Rectal smooth muscle tissue (tissue), 1 donor: Measurements from ENCODE around the gene CSF1.
A peak's percentile ranks its signal among the peaks of the same experiment; 100 is the strongest.

ENCODE experiments used
- H3K27ac ChIP-seq: one replicate; pipeline ENCODE4 v1.7.0; 2013; ENCODE audit warnings: low read depth, low read length, inconsistent platforms
- H3K27me3 ChIP-seq: one replicate; pipeline ENCODE4 v1.7.0; 2013; ENCODE audit warnings: low read length; ENCODE audit not compliant: control insufficient read depth, insufficient read depth
- H3K36me3 ChIP-seq: one replicate; pipeline ENCODE4 v1.7.0; 2013; ENCODE audit warnings: low read length; ENCODE audit not compliant: control insufficient read depth, insufficient read depth
- H3K4me1 ChIP-seq: one replicate; pipeline ENCODE4 v1.7.0; 2013; ENCODE audit warnings: low read length; ENCODE audit not compliant: control insufficient read depth, insufficient read depth
- H3K4me3 ChIP-seq: one replicate; pipeline ENCODE4 v1.7.0; 2013; ENCODE audit warnings: low read length
- H3K9ac ChIP-seq: one replicate; pipeline ENCODE4 v1.7.0; 2013; ENCODE audit warnings: low read length

Gene CSF1

DNA sequence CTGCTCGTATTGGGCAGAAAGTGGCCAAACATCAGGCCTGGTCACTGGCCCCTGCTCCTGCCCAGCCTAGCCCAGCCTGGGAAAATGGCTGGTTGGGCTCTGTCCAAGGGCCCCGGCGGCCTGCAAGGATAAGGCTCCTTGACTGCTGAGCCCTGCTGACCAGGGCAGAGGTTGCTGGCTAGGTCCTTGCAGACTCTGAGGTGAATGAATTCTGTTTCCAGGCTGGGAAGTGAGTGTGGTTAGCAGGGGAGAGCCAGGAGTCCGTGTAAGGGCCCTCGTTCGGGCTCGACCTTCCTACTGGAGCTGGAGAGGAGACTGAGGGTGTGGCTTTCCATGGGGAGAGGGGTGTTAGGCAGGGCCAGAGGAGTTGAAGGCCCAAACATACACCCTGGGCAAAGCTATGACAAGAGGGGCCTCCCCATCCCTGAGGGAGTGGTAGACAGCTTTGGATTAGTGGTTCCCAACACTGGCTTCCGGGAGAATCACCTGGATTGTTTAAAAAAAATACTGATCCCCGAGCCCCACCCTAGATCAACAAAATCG, 20.6 kb downstream of the CSF1 start:
- H3K9ac ChIP-seq = no peak overlapping the region
- peaks cover 14% of the 10 kb centered on the region for H3K4me1 ChIP-seq
- no peaks in the 10 kb centered on the region for H3K27me3 ChIP-seq
- H3K27ac ChIP-seq = peak overlapping the region; percentile 49
- no peak overlapping the region for H3K4me3 ChIP-seq
- peaks cover 12% of the 10 kb centered on the region for H3K36me3 ChIP-seq

DNA sequence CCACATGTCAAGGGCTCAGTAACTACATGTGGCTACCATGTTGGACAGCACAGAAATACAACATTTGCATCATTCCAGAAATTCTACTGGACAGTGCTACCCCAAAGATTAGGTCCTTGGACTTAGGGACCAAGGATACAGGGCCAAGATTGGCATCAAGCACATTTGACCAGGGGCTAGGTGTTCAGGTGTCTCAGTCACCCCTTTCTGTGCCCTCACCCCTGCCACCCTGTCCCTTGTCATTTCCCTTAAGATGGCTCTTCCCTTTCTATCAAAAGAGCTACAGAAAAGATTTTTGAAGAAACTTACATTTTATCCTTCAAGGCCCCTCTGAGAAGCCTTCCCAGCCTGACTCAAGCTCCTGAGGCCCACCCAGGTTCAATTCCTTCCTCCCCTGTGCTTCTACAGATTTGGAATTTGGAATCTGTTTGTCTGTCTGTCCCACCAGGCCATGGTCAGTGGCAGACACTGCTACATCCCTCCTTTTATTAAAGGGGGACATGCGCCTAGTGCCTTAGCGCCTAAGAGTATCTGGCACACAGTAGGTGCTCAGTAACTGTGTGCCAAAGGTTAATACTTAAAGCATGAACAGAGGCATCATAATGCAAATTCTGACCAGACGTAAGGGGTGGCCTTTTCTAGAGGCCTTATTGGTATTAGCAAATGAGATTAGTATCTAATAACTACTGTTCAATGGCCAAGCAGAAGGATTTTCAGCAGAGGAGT, 21.4 kb downstream of the CSF1 start:
- no peaks in the 10 kb centered on the region for H3K27me3 ChIP-seq
- no peak overlapping the region for H3K27ac ChIP-seq
- peaks cover 14% of the 10 kb centered on the region for H3K4me1 ChIP-seq
- H3K4me3 ChIP-seq = no peak overlapping the region
- H3K36me3 ChIP-seq = peaks cover 12% of the 10 kb centered on the region
- no peak overlapping the region for H3K9ac ChIP-seq

- H3K27me3 ChIP-seq = no peaks in the 10 kb centered on the region
- H3K27ac ChIP-seq = no peak overlapping the region
- H3K4me1 ChIP-seq = peaks cover 12% of the 10 kb centered on the region
- H3K4me3 ChIP-seq = no peak overlapping the region
- H3K36me3 ChIP-seq = peaks cover 12% of the 10 kb centered on the region
- H3K9ac ChIP-seq = no peak overlapping the region
Observed at GRCh38 chr1:109932679-109933078, 22.0 kb downstream of the CSF1 start.

DNA sequence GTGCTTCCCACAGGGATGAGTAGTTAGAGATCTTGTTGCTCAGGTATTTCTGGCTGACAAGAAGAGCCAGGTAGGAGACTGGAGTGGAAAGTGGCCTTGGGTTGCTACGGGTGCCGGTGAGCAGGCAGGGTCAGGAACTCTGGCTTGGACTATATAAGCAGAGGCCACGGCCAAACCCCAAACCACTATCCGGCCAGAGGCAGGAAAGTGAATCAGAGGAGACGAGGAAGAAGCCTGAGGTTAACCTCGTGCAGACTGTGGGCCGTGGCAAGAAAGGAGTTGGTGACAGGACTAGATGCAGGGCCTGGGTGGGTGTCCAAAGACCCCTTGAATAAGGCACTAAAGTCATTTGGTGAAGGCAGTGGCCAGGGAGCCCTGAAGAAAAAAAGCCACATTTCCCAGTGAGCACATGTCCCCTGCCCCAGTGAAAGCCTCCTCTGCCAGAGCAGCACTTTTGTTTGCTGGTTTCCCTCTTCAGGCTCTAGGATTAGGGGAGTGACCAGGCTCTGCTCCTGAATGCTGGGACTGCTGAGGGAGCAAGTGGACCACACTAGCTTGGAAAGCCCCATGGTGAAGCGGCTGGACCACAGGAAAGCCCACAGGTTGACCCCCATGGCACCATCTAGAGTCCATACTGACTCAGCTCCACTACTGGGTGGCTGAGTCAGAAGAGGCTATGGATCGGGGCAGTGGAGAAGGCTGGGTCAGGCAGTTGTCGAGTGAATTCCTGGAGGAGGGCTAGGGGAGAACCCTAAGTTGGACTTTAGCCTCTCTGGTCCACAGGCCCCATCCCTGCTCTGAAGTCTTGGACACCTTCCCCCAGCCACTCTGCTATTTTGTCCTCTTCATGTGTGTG, 23.4 kb downstream of the CSF1 start:
- H3K9ac ChIP-seq = no peak overlapping the region
- H3K4me3 ChIP-seq = no peak overlapping the region
- H3K36me3 ChIP-seq = peaks cover 10% of the 10 kb centered on the region
- H3K27ac ChIP-seq = no peak overlapping the region
- no peaks in the 10 kb centered on the region for H3K27me3 ChIP-seq
- no peaks in the 10 kb centered on the region for H3K4me1 ChIP-seq

GRCh38 chr1:109935451-109935900, 24.8 kb downstream of the CSF1 start:
- no peak overlapping the region for H3K4me3 ChIP-seq
- H3K36me3 ChIP-seq = no peaks in the 10 kb centered on the region
- H3K9ac ChIP-seq = no peak overlapping the region
- H3K4me1 ChIP-seq = no peaks in the 10 kb centered on the region
- H3K27me3 ChIP-seq = no peaks in the 10 kb centered on the region
- H3K27ac ChIP-seq = no peak overlapping the region

DNA sequence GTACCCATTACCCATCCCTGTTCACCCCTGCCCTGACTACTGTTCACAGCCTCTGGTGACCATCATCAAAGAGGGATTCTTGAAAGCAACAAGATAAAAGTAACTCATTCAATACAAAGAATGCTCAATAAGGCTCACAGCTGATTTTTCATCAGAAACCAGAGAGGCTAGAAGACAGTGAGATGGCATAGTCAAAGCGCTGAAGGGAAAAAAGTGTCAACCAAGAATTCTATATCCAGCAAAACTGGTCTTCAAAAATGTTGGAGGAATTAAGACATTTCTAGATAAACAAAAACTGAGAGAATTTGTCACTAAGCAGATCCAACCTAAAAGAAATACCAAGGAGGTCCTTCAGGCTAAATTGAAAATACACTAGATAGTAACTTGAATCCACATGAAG, 27.1 kb downstream of the CSF1 start:
- no peaks in the 10 kb centered on the region for H3K36me3 ChIP-seq
- no peaks in the 10 kb centered on the region for H3K4me1 ChIP-seq
- H3K27ac ChIP-seq = no peak overlapping the region
- no peaks in the 10 kb centered on the region for H3K27me3 ChIP-seq
- no peak overlapping the region for H3K4me3 ChIP-seq
- no peak overlapping the region for H3K9ac ChIP-seq

DNA sequence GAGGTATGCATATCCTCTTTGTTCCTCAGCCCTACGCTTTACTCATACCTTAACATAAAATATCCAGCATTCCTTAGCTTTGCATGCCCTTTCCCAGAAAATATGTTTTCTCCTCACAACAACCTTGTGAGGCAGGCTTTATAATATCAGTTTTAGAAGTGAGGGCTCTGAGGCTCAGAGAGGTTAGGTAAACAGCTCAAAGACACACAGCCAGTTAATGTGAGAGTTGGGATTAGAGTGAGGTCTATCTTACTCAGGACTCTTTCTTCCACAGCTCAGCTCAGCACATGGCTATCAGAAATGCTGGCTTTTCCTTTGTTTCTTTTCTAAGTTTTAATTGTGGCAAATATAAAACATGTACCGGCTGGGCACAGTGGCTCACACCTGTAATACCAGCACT, 27.9 kb downstream of the CSF1 start:
- H3K36me3 ChIP-seq = no peaks in the 10 kb centered on the region
- no peaks in the 10 kb centered on the region for H3K27me3 ChIP-seq
- no peak overlapping the region for H3K27ac ChIP-seq
- H3K9ac ChIP-seq = no peak overlapping the region
- no peak overlapping the region for H3K4me3 ChIP-seq
- no peaks in the 10 kb centered on the region for H3K4me1 ChIP-seq

DNA sequence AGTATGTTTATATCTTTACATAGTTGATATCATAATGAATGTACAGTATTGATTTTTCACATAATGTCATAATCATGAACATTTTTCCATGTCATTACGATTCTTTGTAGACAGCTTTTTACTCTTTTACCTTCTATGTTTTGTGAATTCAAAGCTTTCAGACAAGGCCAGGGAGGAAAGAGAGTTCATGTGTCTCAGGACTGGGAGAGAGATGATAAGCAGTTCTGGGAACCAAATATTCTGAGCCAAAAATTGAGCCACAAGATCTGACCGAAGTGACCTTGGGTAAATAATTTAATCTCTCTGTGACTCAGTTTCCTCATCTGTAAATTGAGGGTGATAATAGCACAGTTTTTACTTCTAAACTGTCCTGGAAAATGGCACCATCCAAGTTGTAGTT, 31.8 kb downstream of the CSF1 start:
- Histone ChIP-seq H3K4me1 (no peaks in the 10 kb centered on the region), H3K4me3 (no peak overlapping the region), H3K27me3 (no peaks in the 10 kb centered on the region), H3K27ac (no peak overlapping the region), H3K36me3 (no peaks in the 10 kb centered on the region), H3K9ac (no peak overlapping the region)

- Histone ChIP-seq H3K4me1 (no peaks in the 10 kb centered on the region), H3K36me3 (no peaks in the 10 kb centered on the region), H3K9ac (no peak overlapping the region), H3K4me3 (no peak overlapping the region), H3K27me3 (no peaks in the 10 kb centered on the region), H3K27ac (no peak overlapping the region)
Observed at GRCh38 chr1:109944541-109944940, 33.9 kb downstream of the CSF1 start.

DNA sequence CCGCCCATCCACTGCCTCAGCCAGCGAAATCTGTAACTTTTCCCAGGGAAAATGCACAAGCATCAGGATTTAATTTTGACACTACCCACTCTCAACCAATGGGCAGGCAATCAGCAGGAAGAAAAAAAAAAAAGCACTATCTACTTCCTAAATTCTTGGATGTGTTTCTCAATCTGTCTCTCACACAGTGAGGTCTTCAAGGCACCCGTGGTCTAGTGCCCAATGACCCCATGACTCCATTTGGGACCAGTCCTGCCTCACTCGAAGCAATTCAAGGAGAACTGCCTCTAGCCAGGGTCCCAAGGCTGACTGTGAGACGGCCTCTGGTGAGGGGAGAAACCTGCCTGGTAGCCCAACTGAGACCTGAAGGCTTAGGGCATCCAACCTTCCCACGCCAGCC, 35.9 kb downstream of the CSF1 start:
- H3K27me3 ChIP-seq = no peaks in the 10 kb centered on the region
- no peaks in the 10 kb centered on the region for H3K4me1 ChIP-seq
- no peak overlapping the region for H3K9ac ChIP-seq
- H3K4me3 ChIP-seq = no peak overlapping the region
- no peak overlapping the region for H3K27ac ChIP-seq
- no peaks in the 10 kb centered on the region for H3K36me3 ChIP-seq

- no peak overlapping the region for H3K27ac ChIP-seq
- no peaks in the 10 kb centered on the region for H3K36me3 ChIP-seq
- H3K27me3 ChIP-seq = no peaks in the 10 kb centered on the region
- no peaks in the 10 kb centered on the region for H3K4me1 ChIP-seq
- no peak overlapping the region for H3K9ac ChIP-seq
- H3K4me3 ChIP-seq = no peak overlapping the region
Observed at GRCh38 chr1:109947582-109948284, 37.1 kb downstream of the CSF1 start.

DNA sequence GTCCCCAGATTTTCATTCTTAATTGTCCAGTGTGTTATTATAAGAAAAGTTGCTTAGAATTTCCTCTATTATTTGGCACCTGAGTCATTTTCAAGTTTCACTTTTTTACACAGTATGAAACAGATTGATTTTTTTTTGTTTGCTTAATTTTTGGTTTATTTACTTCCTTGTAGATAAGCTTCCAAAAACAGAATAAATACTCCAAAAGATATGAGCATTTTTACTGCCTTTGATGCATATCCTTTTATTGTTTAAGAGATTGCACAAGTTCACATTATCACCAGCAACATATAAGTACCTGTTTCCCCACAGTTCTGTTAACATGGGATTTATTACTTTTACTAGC, 37.6 kb downstream of the CSF1 start:
- H3K9ac ChIP-seq = no peak overlapping the region
- no peaks in the 10 kb centered on the region for H3K4me1 ChIP-seq
- no peak overlapping the region for H3K4me3 ChIP-seq
- no peaks in the 10 kb centered on the region for H3K36me3 ChIP-seq
- no peak overlapping the region for H3K27ac ChIP-seq
- no peaks in the 10 kb centered on the region for H3K27me3 ChIP-seq
